GM12878 (cell line): ENCODE results near the gene MAML2. TPM values are rescaled to one million over a fixed set of nuclear protein-coding genes. Genes with fewer than 3 reads are reported as not detected.

ENCODE experiments used
- ATAC-seq: fragments of 200-7000 bp; cut with Tn5 transposase; 3 replicates; pipeline ENCODE4 v1.9.1; 2020; ENCODE audit warnings: mild to moderate bottlenecking, moderate library complexity
- BruUV-seq: library from RNA; stranded (reverse); fragments of 400-500 nt; replicated peaks from 2 replicates; lab custom pipeline; 2021; lab: Mats Ljungman, UMichigan
- CTCF ChIA-PET: fragments of 300-600 bp; sonication (Branson Sonifier 250); formaldehyde crosslinking; extraction: SDS; loops from one replicate; lab custom pipeline; 2021; ENCODE audit warnings: inconsistent platforms; lab: Yijun Ruan, JAX
- POLR2A ChIA-PET: fragments of 350-600 bp; formaldehyde crosslinking; extraction: SDS; loops from one replicate; lab custom pipeline; 2021; ENCODE audit warnings: inconsistent platforms; lab: Charles Lee
- RAD21 ChIA-PET: fragments of 300-600 bp; sonication (Branson Sonifier 250); formaldehyde crosslinking; loops from one replicate; lab custom pipeline; 2023; ENCODE audit warnings: antibody characterized with exemption; ENCODE audit not compliant: unreplicated experiment; lab: Charles Lee
- SMC1A ChIA-PET: fragments of 300-600 bp; sonication (Branson Sonifier 250); formaldehyde crosslinking; loops from one replicate; lab custom pipeline; 2023; ENCODE audit not compliant: unreplicated experiment, uncharacterized antibody; lab: Charles Lee
- DNase-seq: peaks from one replicate; pipeline ENCODE4 v3.0.0-alpha.2; 2011; ENCODE audit warnings: low read depth, low spot score
- FAIRE-seq: peaks from 3 replicates; lab custom pipeline; 2011; peaks lifted over from hg19 to GRCh38; lab: Jason Lieb, UNC
- H2AFZ ChIP-seq: 2 replicates; pipeline ENCODE4 v1.6.0; 2011; ENCODE audit warnings: low read depth, low read length, control low read depth; ENCODE audit not compliant: control insufficient read depth
- H3K27ac ChIP-seq: 2 replicates; pipeline ENCODE4 v1.5.1; 2011; ENCODE audit warnings: control low read depth; ENCODE audit not compliant: control insufficient read depth, insufficient read depth
- H3K27me3 ChIP-seq, 2 experiments: replicated peaks in 1 of 2; 2 replicates each; pipeline versions ENCODE4 v1.6.0 to v1.6.1; 2011; ENCODE audit warnings: low read length in 1 of 2; ENCODE audit not compliant: control insufficient read depth in 2 of 2, insufficient read depth in 2 of 2
- H3K36me3 ChIP-seq, 2 experiments: 2 replicates each; pipeline ENCODE4 v1.5.1; 2011; ENCODE audit warnings: low read length in 1 of 2; ENCODE audit not compliant: control insufficient read depth in 2 of 2, insufficient read depth in 2 of 2
- H3K4me1 ChIP-seq: 2 replicates; pipeline ENCODE4 v1.6.1; 2011; ENCODE audit warnings: mild to moderate bottlenecking, low read length, moderate library complexity, mixed read lengths; ENCODE audit not compliant: control insufficient read depth, insufficient read depth
- H3K4me2 ChIP-seq: 2 replicates; pipeline ENCODE4 v1.6.0; 2011; ENCODE audit warnings: control low read depth; ENCODE audit not compliant: control insufficient read depth, insufficient read depth
- H3K4me3 ChIP-seq: fragments of 200-600 bp; sonication (generic); 2 replicates; pipeline ENCODE4 v1.5.1; 2016
- H3K79me2 ChIP-seq: 2 replicates; pipeline ENCODE4 v1.6.0; 2011; ENCODE audit warnings: low read length; ENCODE audit not compliant: control insufficient read depth, insufficient read depth
- H3K9ac ChIP-seq: 2 replicates; pipeline ENCODE4 v1.8.0; 2011; ENCODE audit warnings: low read length, control low read depth, mixed read lengths; ENCODE audit not compliant: control insufficient read depth, insufficient read depth
- H3K9me3 ChIP-seq: replicated peaks from 3 replicates; pipeline ENCODE4 v1.5.1; 2011; ENCODE audit warnings: mild to moderate bottlenecking, low read length; ENCODE audit not compliant: control insufficient read depth, insufficient read depth
- H4K20me1 ChIP-seq: 2 replicates; pipeline ENCODE4 v1.6.0; 2011; ENCODE audit not compliant: control insufficient read depth, insufficient read depth
- CTCF ChIP-seq, 3 experiments: IDR thresholded peaks in 2 of 3; conservative IDR thresholded peaks in 1 of 3; 2 replicates each; pipeline ENCODE4 v1.5.1; 2011; ENCODE audit warnings: low read depth in 3 of 3, low read length in 3 of 3, mild to moderate bottlenecking in 3 of 3, control low read depth in 2 of 3, moderate library complexity in 2 of 3, inconsistent platforms in 1 of 3, mixed read lengths in 1 of 3; ENCODE audit not compliant: control insufficient read depth in 2 of 3, insufficient read depth in 1 of 3; ENCODE audit errors: extremely low read depth in 1 of 3
- JUNB ChIP-seq: IDR thresholded peaks from 2 replicates; pipeline ENCODE4 v1.6.1; 2016; ENCODE audit warnings: antibody characterized with exemption, mild to moderate bottlenecking
- MEF2A ChIP-seq: IDR thresholded peaks from 2 replicates; pipeline ENCODE4 v1.6.1; 2011; ENCODE audit warnings: low read depth, mild to moderate bottlenecking, low read length, moderate library complexity; ENCODE audit not compliant: insufficient read depth
- MTA2 ChIP-seq: fragments of 450-650 bp; IDR thresholded peaks from 2 replicates; pipeline ENCODE4 v1.6.1; 2016; ENCODE audit warnings: low read depth, mild to moderate bottlenecking, moderate library complexity
- NFIC ChIP-seq: IDR thresholded peaks from 2 replicates; pipeline ENCODE4 v1.6.1; 2012; ENCODE audit warnings: low read depth, mild to moderate bottlenecking, inconsistent platforms, low read length, moderate library complexity
- REST ChIP-seq: IDR thresholded peaks from 2 replicates; pipeline ENCODE4 v1.6.1; 2012; ENCODE audit warnings: mild to moderate bottlenecking, low read depth, low read length
- RFX5 ChIP-seq: IDR thresholded peaks from 2 replicates; pipeline ENCODE4 v1.6.1; 2011; ENCODE audit warnings: low read depth, low read length, improper control_type of control experiment
- SIN3A ChIP-seq: IDR thresholded peaks from 2 replicates; pipeline ENCODE4 v1.6.1; 2012; ENCODE audit warnings: low read depth, low read length, improper control_type of control experiment
- SREBF1 ChIP-seq: IDR thresholded peaks from 2 replicates; pipeline ENCODE4 v1.6.1; 2012; ENCODE audit warnings: mild to moderate bottlenecking, low read length
- TBL1XR1 ChIP-seq: IDR thresholded peaks from 2 replicates; pipeline ENCODE4 v1.6.1; 2012; ENCODE audit warnings: low read depth, low read length, improper control_type of control experiment
- ZBTB11 ChIP-seq: fragments of 450-650 bp; formaldehyde crosslinking; IDR thresholded peaks from 2 replicates; pipeline ENCODE4 v1.5.0; 2022; ENCODE audit warnings: mild to moderate bottlenecking, missing genetic modification characterization
- ZNF274 ChIP-seq: IDR thresholded peaks from one replicate; pipeline ENCODE4 v1.8.0; 2011; ENCODE audit not compliant: insufficient read length, insufficient read depth
- WGBS: methylation state at CpG from one replicate; pipeline ENCODE4 v1.1.6; 2016; ENCODE audit warnings: low lambda C conversion rate; ENCODE audit not compliant: insufficient replicate concordance, insufficient coverage; ENCODE audit errors: missing lambda C conversion rate; 5-methylcytosine and 5-hydroxymethylcytosine counted together
- in situ Hi-C: fragments of 300-500 bp; cut with MboI; formaldehyde crosslinking; loops from 9 replicates; pipeline ENCODE4 v1.14.3; 2018; ENCODE audit warnings: mixed read lengths
- intact Hi-C: fragments of 100-400 bp; cut with micrococcal nuclease; formaldehyde crosslinking; loops from one replicate; pipeline ENCODE4 v1.14.2; 2022; ENCODE audit not compliant: unreplicated experiment
- polyA plus RNA-seq, 11 experiments: library from polyadenylated mRNA; depleted of rRNA in 4 of 11; unstranded in 6 of 11; stranded (reverse) in 5 of 11; fragments of >200 nt; fragmentation: Nextera tagmentation in 4 of 11; fragmentation: Illumina TruSeq in 1 of 11; extraction: Ambion mirVana in 4 of 11; extraction: Trizol in 1 of 11; gene quantifications; 1 replicate in 1 of 11; 2 replicates in 10 of 11; pipeline versions ENCODE4 v1.2.1 to v1.2.3, GENCODE V29; 2011 to 2016; ENCODE audit warnings: inconsistent platforms in 2 of 11, missing spikeins in 2 of 11, low read depth in 1 of 11
- total RNA-seq, 4 experiments: library from RNA; depleted of rRNA in 3 of 4; stranded (reverse); fragments of >200 nt in 3 of 4; fragmentation: Illumina TruSeq in 1 of 4; extraction: Trizol in 1 of 4; gene quantifications; 2 replicates each; pipeline versions ENCODE4 v1.2.1 to v1.2.3, GENCODE V29; 2013 to 2021

Gene MAML2
- total and polyA plus RNA-seq, 10 of the 15 experiments (the other 5 are each of a cell fraction or from before 2014, with no cell fraction given) = 2.5 to 15.1 (median 12.0) TPM

- TF ChIP-seq ZBTB11 (CRISPR knock-in tag) = no peak
- TF ChIP-seq SIN3A = no peak
- no peak for TF ChIP-seq NFIC
- TF ChIP-seq TBL1XR1 = no peak
- no peak for TF ChIP-seq ZNF274
- TF ChIP-seq RFX5 = no peak
These were observed 10.7 kb downstream of the MAML2 start (continued) for GRCh38 chr11:96332126-96332771.

- no peaks in the 10 kb centered on the region; the same call in 2 of the 3 replicates for H3K9me3 ChIP-seq
- no peak overlapping the region for H3K4me3 ChIP-seq
- peaks cover 91% of the 10 kb centered on the region for H3K79me2 ChIP-seq
- CTCF ChIA-PET = interaction anchor here (0.7 to 3.9 kb wide), 3 partner anchors 10 to 137 kb away, joined by 3 to 26 read pairs (median 4); partner anchors contain the start of gene MAML2
- H3K4me1 ChIP-seq = peaks cover 12% of the 10 kb centered on the region; the same call in 1 of the 2 replicates
- H3K27me3 ChIP-seq = no peaks in the 10 kb centered on the region
- DNase-seq (no peak), ATAC-seq (peak; percentile 50), FAIRE-seq (no peak)
- H3K9ac ChIP-seq = no peak overlapping the region
- POLR2A ChIA-PET = interaction anchor here (0.6 to 1.2 kb wide), 2 partner anchors 86 to 767 kb away, joined by 4 to 6 read pairs; no protein-coding TSS in a partner anchor
- in situ Hi-C loops = no loop called here
- WGBS = 88% methylated on average over 7 of the region's 7 CpGs
- no peak overlapping the region for H3K27ac ChIP-seq
- H2AFZ ChIP-seq = no peak overlapping the region
- H3K4me2 ChIP-seq = peak overlapping the region; percentile 39; the same call in 1 of the 2 replicates
- SMC1A ChIA-PET = interaction anchor here (0.7 to 2.2 kb wide), 8 partner anchors 10 to 279 kb away, joined by 3 to 15 read pairs (median 5); partner anchors contain the start of gene MAML2
- BruUV-seq = no TSS peak
- H4K20me1 ChIP-seq = no peaks in the 10 kb centered on the region; the same call in 1 of the 2 replicates
- intact Hi-C loops = no loop called here
- RAD21 ChIA-PET = interaction anchor here (0.7 to 1.7 kb wide), 2 partner anchors 23 to 57 kb away, joined by 3 to 5 read pairs; partner anchors contain the start of genes CCDC82 and JRKL
- H3K36me3 ChIP-seq = peaks cover 0 to 5% of the 10 kb centered on the region in 2 experiments; a peak in 1 of 4 replicates
- TF ChIP-seq SREBF1 (no peak), JUNB (peak; percentile 12; the same call in 1 of the 2 replicates), MEF2A (0 out of 2 replicates have a peak, but pooled peaks have one; percentile 48), REST (no peak), CTCF (IDR thresholded peaks at IDR 0.05 in 2 of 3, conservative IDR thresholded peaks at IDR 0.05 in 1 of 3; ENCODE audit: control insufficient read depth in 2 of 3, extremely low read depth in 1 of 3, insufficient read depth in 1 of 3, low read depth in 3 of 3, low read length in 3 of 3) (no peak), MTA2 (no peak)
These were observed 11.3 kb downstream of the MAML2 start for GRCh38 chr11:96331699-96332116.
